Measurements from ENCODE around the gene QSOX1.

GRCh38 chr1:180171691-180172090, 17.0 kb downstream of the QSOX1 start:
- TF ChIP-seq POLR2A (IDR thresholded peaks at IDR 0.05) (no peak), POLR2AphosphoS5 (IDR thresholded peaks at IDR 0.05) (no peak)
- TF ChIP-seq, protein P1, sequence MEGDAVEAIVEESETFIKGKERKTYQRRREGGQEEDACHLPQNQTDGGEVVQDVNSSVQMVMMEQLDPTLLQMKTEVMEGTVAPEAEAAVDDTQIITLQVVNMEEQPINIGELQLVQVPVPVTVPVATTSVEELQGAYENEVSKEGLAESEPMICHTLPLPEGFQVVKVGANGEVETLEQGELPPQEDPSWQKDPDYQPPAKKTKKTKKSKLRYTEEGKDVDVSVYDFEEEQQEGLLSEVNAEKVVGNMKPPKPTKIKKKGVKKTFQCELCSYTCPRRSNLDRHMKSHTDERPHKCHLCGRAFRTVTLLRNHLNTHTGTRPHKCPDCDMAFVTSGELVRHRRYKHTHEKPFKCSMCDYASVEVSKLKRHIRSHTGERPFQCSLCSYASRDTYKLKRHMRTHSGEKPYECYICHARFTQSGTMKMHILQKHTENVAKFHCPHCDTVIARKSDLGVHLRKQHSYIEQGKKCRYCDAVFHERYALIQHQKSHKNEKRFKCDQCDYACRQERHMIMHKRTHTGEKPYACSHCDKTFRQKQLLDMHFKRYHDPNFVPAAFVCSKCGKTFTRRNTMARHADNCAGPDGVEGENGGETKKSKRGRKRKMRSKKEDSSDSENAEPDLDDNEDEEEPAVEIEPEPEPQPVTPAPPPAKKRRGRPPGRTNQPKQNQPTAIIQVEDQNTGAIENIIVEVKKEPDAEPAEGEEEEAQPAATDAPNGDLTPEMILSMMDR (IDR thresholded peaks at IDR 0.05) = no peak

Measured in transverse colon (tissue), 4 donors.